CD4-positive, alpha-beta T cell treated with Interleukin-6 for 4 hours (primary cell): ENCODE data around the gene PSRC1.
"Not testable (repeated sequence)": the region's sequence is repeated elsewhere in the genome, so short reads cannot be mapped to it uniquely, and the experiment has no call there.

Experiments
- DNase-seq: peaks from one replicate; pipeline ENCODE4 v3.0.0-alpha.2; 2020; ENCODE audit warnings: mixed read lengths

PSRC1 gene

DNA sequence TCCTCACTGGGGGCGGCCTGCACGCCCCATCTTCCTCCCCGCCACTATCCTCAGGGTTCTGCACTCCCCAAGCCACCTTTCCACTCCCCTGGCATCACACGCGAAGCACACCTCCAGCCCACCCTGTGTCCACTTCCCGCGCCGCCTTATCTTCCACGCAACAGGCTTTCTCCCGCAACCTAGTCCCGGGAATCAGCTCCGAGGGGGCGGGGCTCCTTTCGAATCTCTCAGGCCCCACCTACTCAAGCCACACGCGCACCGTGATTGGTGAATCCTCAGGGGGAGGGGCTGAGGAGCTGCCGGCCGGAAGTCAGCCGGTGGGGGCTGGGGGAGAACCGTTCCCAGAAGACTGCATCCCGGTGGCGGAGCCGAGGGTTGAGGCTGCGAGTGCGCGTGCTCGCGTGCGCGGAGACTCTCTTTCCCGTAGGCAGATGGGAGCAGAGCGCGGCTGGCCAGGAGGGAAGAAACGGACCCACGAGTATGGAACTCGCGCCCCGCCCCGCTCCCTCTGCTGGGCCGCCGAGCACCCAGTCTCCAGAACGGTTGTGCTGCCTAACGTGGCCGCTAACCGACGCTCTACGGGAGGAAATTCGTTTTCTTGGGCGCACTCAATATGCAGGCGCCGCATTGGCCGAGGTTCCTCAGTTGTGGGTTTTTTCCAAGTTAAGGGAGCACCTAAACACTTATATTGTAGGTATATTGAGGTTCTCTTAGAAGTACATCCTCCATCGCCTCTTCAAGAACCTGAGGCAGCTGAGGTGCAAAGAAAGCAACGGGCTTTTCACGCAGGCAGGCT, at the start of gene PSRC1:
PSRC1 (minus strand) TSS at position 194 of the 796 bp plus-strand sequence.
- peak; percentile 92 for DNase-seq

DNA sequence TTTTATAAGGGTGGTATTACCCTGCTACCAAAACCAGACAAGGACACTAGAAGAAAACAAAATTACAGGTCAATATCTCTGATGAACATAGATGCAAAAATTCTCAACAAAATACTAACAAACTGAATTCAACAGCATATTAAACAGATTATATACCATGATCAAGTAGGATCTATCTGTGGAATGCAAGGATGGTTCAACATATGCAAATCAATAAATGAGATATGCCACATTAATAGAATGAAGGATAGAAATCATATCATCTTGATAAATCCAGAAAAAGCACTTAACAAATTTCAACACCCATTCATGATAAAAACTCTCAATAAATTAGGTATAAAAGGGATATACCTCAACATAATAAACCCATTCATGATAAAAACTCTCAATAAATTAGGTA, 48.2 kb upstream of the PSRC1 start:
- DNase-seq, result no peak

DNA sequence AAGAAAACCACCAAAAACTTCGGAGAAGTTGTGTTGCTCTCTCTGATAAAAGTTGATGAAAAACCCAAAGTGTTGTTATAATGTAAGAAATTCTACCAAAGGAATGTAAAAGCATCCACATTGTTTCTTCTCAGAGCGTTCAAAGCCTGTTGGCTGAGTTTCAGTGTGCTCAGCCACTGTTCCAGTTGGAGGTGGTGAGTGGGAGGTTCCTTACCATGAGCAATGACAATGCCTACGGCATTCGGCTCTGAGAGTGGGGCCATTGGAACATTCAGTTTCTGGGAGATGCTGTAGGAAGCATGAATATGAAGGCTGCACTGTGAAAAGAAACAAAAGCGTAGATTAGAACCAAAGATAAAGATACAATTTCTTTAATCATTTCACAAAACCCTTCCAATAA, 44.3 kb upstream of the PSRC1 start:
- no peak for DNase-seq

DNA sequence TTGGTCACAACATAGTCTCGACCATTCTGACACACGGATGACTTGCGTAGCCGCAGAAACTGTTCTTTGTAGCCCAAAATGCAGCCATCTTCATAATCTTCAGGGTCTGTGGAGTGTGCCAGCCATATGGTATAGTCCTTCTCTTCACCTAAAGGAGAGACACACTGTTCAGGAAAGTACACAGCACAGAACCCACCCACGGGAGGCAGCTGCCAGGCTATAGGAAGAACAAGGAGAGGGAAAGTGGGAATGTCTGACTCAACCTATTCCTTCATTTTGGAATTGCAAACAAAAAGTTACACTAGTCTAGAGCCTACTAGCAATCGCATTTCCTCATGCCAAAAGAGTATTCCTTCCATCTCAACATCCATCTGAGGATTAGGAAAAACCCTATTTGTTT, 40.0 kb upstream of the PSRC1 start:
- DNase-seq, result no peak

DNA sequence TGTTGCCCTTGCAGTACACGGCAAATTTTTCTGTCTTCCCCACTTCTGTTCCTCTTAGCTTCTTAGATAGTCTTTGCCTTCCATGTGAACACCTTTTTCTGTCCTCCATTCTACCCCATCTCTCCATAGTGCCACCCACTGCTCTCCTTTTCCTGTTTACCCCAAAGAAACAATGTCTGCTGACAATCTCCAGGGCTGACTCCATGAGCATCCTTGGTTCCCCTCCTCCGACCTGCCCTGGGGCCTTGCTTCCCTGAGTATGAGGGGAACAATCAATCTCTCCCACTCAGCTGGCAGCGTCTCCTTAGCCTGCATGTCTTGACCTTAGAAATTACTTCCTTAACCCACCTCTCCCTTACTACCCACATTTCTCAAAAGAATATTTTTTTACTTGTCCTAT, 36.2 kb upstream of the PSRC1 start:
- no peak for DNase-seq

DNA sequence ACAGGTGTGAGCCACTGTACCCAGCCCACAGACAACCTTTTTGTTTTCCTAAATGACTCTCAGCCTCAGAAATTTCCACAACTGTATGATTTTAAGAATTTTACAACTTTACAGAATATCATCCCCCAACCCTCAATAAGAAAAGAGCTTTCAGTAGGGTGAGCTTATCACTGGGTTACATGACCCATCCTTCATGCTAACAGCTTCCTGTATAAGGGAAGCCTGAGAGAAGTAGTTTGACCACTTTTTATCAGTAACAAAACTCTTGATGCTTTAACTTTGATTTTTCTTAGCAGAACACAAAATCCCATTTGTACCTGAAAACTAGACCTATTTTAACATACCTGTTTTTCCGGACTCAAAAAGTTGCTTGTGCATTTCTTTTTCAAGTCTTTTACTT, 33.6 kb upstream of the PSRC1 start:
- DNase-seq, result no peak

DNA sequence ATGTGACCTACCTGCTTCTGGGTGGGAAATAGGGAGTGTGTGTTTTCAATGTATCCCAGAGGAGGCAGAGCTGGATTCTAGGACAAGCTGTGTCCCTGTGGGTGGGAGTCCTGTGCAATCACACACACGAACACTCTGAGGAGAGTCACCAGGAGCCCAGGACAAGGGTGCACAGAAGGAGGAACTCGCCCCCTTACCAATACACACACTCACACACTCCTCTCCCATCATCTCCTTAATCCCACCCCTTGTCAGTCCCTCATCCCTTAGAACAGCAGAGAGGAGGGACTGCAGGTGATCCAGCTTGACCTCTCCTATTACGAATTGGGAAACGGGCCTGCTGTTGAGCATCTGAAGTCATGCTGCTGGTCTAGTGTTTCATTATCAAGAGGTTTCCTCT, 32.3 kb upstream of the PSRC1 start:
- DNase-seq, result no peak

DNA sequence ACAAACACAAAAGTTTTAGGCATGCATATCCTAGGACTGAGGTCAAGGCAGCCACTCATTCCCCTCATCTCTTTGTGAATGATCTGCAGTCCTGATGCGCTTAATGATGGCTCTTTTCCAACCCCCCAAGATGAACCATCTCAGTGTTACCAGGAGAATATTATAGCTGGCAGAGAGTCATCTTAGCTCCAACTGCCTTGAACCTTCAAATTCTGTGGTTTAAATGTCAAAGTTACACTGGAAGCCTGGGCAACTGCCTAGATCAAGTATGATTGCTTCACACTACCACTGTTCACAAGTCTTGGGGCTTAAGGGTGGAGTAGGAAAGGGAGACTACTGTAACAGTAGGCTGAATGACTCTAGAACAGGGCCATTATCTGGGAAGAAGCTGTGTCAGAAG, 31.9 kb upstream of the PSRC1 start:
- DNase-seq, result no peak

DNA sequence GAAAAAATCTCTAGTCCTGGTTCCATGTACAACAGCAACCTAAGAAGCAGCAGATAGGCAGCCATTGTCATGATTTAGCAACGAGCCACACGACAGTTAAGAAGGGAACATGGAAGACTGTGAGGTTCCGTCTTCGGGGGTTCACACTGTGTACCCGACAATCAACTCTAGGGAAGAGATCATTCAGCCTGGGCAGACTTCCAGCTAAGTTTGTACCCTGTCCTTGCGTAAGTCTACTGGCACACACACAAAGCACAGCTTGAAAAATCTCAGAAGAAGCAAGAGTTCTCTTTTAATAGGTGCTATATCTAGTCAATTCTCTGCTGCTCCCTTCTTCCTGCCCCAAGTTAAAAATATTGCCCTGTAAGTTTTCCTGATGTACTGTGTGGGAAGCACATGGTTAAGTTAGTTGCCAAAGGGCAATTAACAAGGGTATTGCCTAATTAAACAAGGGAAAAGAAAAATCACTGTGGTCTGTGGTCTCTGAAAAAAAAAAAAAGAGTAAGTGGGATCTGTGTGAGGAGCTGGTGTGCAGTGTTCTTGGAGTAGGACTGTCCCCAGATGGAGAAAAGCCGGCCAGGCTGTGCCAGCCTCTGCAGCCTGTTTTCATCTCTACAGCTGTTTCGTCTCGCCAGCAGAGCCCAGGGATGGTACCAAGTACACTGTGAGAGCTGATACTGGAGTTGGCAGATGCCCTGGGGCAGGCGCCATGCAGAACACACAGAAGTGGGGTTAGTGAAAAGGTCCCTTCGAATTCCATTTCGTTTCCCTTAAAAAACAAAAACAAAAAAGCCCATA, 30.2 kb upstream of the PSRC1 start:
- no peak for DNase-seq

DNA sequence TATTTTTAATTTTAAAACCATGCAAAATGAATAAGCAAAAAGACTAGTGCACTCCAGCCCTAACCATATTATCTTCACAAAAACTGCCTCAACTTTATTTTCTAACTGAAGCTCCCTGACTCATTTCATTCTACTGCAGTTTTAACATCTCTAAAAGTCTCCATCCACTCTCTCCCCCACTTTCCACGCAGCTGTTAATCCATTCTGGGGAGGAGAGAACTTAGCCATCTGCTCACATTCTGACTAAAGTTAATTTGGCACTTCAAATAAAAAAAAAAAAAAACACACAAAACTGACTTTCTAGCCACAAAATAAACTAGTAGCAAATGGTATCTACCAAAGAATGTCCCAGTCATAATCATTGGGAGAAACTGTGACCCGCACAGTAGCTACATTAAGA, 29.3 kb upstream of the PSRC1 start:
- DNase-seq, result no peak

DNA sequence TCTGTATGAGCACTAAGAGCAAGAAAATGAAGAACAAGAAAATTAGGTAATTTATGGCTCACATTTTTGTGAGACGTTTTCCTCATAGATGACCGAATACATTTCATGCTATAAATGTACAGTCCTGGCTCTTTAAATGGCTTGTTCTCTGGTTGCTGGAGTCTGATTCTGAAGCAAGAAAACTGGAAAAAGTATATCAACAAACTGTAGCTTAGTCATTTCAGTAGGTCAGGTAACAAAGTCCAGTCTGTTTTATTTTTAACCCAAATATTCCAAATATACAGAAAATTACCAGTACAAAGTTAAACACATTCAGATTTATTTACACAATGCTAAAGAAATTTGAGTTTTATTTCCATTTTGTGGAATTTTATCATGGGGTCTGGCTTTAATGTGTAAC, 26.4 kb upstream of the PSRC1 start:
- DNase-seq, result no peak

DNA sequence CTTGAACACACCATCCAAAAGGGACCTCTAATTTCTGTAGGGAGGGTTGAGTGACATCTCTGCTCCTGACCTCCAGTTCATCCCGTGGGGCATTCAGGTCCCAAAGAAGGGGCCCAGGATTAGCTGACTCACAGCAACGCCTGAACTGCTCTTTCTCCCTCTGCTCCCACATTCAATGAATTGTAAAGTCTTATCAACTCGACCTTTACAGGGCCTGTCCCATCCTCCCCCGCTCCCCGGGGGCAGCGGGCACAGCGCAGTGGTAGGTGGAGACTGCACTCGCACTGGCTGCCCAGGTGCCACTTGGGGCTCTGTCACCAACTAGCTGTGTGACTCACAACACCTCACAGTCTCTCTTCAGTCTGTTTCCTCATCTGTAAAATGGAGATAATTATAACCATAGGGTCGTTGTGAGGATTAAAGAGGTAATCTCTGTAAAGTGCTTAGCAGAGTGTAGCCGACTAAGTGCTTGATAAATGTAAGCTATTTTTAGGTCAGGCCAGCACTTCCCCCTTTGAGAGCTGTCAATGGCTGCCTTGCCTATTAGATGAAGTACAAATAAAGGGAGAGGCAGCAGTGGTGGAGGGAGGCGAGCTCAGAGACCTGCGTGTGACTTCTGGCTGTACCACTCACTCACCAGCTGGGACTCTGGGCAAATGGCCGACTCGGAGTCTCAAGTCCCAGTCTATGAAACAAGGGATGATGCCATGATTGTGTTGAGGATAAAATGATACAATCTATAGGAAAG, 24.5 kb upstream of the PSRC1 start:
- DNase-seq, result no peak

DNA sequence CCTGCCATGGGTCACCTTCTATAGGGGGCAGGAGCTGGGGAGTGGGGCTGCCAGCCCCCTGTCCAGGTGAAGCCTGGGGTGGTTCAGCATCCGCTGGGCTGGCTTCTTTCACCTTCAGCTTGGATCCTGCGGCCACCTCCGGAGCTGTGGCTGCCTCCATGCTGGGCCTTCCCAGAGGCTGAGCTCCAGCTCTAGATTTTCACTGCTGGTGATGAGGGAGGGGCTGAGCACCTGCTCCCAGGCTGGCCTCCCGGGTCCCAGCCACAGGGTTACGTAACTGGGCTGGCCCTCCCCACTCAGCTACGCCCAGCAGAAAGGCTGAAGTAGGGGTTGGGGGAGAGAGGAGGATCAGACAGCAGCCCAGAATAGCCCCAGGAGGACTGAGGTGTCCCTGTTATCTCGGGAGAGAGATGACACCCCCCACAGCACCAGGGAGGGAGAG, 23.9 kb upstream of the PSRC1 start, which contains the start of gene MYBPHL:
MYBPHL (minus strand) TSS at position 180 of the 442 bp plus-strand sequence; CDS start at position 160, 20 bp downstream.
- DNase-seq, result no peak

DNA sequence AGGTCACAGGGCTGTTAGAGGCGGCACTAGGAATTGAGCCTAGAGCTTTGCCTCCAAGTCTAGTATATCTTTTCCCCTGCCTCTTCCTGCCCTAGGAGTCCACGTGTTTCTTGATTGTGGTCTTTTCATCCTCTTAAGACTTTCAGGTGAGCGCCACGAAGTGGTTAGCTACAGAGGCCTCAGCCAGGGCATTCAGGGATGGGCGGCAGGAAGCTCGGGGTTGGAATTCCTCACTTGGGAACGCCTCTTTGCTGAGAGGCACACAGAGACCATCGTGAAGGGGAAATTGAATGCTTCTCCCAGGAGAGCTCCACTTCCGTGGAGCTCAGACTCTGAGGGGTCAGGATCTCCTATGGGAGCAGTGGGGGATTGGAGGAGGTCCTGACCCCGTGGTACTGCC, 23.0 kb upstream of the PSRC1 start:
- DNase-seq, result not testable (repeated sequence)

DNA sequence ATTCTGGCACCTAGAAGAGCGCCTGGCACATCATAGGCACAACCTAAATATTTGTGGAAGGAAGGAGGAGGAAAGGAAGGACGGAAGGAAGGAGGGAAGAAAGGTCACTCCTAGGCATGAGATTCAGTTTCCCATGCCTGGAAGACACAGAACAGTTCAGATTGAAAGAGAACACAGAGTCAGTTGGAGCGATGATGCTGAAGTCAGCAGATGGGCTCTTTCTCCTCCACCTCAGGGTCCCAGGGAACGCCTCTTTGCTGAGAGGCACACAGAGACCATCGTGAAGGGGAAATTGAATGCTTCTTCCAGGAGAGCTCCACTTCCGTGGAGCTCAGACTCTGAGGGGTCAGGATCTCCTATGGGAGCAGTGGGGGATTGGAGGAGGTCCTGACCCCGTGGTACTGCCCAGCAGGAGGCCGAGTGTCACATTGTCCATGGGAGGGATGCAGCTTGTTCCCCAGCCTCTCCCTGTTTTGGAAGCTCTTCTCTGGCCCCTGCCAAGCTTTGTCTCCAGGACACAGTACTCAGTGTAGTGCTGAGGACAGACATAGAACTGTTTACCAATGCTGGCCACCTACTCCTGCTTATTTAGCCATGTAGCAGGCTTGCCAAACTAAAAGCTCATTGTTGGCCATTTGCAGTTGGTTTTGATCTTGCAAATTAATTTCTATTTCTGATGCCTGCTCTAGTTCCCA, 21.4 kb upstream of the PSRC1 start:
- no peak for DNase-seq

DNA sequence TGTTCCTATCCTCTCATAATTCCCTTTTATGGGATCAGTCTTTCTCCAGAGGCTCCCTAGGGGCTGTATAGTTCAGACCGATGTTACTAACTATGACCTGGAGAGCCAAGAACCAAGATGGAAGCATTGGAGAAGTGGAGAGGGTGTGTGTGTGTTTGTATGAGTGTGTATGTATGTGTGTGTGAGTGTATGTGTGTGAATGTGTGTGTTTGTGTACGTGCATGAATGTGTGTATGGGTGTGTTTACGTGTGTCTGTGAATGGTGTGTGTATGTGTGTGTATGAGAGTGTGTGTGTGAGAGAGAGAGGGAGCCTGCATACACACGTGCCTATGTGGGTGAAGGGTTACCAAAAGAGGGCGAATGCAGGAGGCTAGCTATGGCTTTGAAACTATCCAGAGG, 18.9 kb upstream of the PSRC1 start:
- no peak for DNase-seq

DNA sequence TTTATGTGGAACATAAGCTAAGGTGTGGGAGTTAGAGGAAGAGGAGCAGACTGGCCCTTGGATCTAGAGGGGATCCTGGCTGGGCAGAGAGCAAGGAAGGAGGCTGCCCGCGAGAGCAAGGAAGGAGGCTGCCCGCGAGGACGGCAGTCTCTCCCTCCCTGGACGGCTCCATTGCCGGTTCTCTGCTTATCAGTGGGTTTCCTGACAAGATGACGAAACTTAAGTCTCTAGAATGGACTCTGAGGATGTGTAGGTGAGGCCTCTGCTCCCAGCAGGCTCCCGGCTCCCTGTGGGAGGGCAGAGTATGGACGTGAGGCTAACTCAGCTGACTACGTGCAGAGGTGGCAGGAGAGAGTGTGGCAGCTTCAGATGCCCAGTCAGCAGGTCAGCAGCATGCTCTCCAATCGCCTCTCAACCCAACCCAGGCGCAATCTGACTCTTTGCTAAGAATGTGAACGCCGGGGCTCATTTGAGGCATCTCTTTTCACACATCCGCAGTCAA, 17.8 kb upstream of the PSRC1 start:
- DNase-seq, result no peak

DNA sequence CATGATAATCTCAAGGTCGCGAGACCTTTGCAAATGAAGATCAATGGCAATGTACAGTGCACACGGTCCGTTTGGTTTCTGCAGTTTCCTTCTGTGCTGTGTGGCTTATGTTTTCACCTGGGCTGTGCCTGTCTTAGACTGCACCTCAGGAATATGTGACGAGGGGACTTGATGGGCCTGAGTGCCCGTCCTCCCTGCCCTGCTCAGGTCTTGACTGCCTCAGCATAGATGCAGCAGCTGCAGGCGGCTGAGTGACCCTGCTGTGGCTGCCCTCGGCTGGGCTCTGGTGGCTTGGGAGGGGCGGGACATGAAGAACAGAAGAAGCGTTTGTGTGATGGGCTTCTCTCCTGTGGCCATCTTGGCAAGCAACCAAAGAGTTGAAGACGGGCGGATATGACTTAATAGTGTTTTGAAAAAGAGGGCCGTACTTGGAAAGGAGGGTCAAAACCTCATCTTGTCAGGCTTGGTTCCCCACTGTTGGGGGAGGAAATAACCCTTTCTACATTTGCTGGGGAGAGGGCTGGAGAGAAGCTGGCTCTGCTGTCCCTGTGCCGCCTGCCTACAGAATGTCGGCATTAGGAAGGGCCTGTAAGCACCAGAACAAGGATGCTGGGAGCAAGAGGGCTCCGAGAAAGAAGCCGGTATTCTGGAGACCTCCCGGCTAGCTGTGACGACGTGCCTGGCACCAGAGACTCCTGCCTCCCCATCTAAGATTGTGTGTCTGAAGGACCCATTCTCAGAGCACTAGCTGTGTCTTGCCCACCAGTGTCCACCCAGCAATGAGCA, 16.8 kb upstream of the PSRC1 start:
- DNase-seq, result no peak

DNA sequence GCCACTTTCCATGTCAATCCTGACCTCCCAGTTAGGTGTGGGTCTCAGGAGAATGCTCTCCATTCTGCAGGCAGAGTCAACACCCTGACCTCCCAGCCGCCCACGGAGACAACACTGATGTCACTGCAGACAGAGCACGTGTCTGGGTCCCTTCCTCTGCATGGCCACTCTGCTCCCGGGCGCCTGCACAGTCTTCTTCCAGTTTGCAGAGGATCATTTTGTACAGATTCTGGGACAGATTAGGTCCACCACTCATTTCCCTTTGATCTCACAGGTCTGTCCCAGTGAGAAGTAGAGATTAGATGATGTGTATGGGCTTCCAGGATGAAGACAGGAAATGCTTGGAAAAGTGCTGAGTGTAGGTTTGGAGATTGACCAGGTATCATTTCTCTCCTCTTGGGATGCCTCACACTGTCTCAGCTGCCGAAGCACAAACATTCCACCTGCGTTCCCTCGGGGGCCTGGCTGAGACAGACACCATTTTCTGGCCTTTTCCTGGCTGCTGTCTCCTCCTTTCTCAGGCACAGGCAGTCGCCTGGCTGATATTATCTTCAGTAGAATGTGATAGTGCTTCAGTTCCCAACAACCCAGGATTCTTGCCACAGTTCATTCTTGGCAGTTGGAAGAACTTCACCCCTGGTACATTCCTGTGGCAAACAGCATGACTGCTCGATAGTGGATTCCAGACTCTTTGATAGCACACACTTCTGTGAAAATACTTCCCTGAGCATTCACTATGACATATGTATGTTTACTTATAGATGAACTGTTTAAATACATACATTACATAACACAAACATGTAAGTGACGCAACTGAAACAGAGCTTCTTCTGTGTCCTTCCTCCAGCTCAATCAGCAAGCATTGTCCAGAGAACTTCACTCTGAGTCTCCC, 16.0 kb upstream of the PSRC1 start:
- DNase-seq, result no peak

DNA sequence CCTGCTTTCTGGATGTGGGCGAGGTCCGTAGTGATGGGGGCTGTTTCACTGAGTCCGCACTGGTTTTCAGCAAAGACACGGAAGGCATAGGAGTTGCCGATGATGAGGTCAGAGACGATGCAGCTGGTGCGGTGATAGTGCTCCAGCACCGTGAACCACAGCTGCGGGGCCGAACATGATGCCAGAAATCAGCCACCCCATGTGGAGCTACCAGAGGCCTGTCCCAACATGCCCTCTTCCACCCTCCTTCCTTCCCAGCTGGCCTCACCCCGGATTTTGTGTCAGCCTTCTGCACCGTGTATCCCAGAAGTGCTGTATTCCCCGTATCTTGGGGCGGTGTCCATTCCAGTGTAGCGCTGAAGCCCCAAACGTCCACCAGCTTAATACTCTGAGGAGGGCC, 13.8 kb upstream of the PSRC1 start:
- no peak for DNase-seq
